ENCODE results near the gene RFT1.

The RFT1 gene

DNA sequence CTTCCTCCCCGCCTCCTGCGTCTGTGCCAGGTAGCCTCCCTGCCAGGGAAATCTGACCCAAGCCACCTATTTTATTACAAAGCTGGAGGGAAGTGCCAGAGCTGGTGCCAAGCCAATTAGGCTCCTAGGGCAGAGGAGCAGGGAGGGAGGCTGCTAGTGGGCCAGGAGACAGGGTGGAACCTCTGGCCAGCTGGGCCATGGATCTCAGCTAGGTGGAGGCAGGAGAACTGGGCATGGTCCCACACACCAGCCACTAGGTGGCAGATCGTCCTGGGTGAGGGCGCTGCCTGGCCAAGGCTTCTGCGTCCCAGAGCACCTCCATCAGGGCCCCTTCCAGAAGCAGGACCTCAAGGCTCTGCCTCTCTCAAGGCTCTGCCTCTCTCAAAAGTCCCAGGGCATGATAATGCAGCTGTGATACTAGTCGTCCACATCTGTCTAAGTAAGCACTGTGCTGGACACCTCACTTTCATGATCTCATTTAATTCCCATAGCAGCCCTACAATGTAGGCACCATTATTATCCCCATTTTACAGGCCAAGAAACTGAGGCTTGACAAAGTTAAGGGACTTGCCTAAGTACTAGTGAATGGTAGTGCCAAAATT, 4.5 kb upstream of the RFT1 start:
- no peak overlapping the region for H3K4me3 ChIP-seq (ENCODE audit: low read length)
- peak; percentile 42 for DNase-seq (ENCODE audit: low read depth, low spot score)

DNA sequence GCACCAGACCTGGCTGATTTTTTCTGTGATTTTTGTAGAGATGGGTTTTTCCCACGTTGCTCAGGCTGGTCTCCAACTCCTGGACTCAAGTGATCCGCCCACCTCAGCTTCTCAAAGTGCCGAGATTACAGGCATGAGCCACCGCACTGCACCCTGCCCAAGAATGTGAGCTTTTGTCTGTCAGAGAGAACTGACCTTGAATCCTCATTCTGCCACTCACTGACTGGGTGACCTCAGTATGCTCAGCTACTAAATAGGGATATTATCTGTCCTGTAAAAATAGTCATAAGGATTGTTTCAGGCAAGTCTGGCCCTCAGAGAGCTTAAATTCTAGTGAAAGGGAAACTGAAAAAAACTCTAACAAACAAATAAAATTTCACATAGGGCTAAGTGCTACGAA, 2.1 kb upstream of the RFT1 start:
- DNase-seq (ENCODE audit: low read depth, low spot score), result no peak
- no peak overlapping the region for H3K4me3 ChIP-seq (ENCODE audit: low read length)

DNA sequence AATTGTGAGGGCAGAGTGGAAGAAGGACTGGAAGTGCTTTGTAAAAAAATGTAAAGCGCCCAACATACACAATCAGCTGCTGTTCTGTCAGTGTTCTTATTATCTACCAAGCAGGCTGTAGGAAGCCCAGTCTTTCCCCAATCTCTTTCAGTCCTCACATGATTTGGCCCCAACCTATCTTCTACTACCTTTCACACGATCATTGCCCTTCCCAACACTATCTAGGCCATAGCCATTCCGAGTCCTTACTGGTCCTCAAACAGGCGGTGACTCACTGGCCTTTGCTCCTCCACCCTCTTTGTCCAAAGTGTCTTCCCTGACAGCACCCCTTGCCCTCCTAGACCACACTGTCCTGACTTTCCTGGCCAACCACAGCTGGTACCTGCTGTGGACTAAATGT, 861 bp upstream of the RFT1 start:
- H3K4me3 ChIP-seq (ENCODE audit: low read length), result peak overlapping the region; percentile 98
- DNase-seq (ENCODE audit: low read depth, low spot score), result no peak

DNA sequence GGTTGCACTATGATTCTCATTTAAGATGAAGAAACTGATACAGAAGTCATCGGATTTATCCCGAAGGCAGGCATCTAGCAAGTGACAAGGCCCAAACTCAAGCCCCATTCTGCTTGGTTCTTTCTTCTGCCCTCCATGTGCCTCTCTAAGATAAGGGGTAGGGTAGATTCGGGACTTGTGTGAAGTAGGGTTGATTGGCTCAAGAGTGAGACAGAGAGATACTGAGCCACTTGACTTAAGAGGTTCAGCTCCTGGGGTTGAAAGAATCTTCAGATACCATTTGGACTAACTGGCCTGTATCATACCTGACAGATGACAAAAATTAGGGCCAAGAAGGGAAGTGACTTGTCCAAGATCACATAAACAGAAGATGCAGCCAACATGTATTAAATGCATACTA, 891 bp downstream of the RFT1 start:
- DNase-seq (ENCODE audit: low read depth, low spot score), result no peak
- H3K4me3 ChIP-seq (ENCODE audit: low read length), result peak overlapping the region; percentile 98

DNA sequence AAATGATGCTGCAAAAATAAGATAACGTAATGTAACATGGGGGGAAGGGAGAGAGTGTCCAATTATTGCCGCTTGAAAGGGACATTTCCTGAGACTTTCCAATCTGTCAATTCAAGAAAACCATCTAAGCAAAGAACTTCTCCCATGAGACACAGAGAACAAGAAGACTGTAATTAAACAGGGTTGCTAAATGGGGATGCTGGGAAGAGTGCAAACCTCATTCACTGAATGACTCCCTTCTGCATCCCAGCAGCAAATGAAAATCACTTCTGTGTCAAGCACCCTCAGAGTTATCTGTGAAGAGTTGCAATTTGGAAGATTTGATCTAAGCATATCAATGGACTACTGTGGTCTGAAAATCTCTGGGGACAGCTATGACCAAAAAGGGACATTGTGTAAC, 3.6 kb downstream of the RFT1 start:
- DNase-seq (ENCODE audit: low read depth, low spot score), result no peak
- H3K4me3 ChIP-seq (ENCODE audit: low read length), result no peak overlapping the region

DNA sequence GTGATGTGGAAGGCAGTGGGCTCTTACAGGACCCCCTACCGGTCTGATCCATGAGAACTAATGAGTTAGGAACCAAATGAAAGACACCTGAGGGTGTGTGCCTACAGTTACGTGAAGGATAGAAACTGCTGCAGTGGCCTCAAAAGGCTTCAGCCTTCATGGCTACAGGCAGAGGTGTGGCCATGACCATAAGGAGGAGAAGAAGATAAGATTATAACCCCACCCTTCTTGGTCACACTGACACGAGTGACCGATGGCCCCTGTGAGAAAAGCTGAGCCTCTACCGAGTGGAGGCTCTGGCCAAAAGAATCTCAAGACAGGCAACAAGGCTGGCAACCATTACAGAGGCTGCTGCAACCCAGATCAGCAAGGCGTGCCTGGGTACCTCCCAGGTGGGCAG, 6.3 kb downstream of the RFT1 start:
- H3K4me3 ChIP-seq (ENCODE audit: low read length), result no peak overlapping the region
- no peak for DNase-seq (ENCODE audit: low read depth, low spot score)

DNA sequence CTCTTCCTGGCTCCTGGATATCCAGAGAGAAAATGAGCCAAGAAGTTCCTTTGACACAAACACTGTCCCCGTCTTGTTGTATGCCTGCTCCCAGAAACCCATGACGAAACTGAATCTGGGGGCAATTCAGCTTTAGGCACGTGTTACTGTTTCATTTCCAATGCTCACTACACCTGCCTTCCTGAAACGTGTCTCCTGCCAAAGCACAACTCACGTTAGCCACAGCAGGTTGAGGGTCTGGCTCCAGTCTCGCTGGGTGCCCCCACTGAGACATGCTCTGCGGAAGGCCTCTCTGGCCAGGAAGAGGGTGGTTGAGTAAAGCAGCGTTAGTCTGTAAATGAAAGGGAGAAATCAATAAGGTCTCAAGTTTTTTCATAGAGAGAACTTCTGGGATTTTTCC, 6.7 kb downstream of the RFT1 start:
- no peak overlapping the region for H3K4me3 ChIP-seq (ENCODE audit: low read length)
- DNase-seq (ENCODE audit: low read depth, low spot score), result no peak

DNA sequence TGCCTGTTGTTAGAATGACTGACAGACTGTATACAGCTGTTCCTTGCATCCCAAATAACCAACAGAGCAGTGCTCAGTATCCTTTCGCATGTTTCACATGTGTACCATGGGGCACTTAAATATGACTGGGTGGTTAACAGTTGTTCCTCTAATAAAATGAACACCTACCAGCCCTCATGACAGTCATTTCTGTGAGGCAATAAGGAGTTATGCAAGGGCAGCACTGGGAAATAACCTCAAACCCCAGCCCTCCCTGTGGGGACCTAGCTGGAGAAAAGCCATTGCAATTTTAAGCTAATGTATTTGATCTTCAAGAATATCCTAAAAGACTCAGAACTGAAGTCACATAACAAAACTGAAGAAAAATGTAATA, 7.3 kb downstream of the RFT1 start:
- no peak for DNase-seq (ENCODE audit: low read depth, low spot score)
- H3K4me3 ChIP-seq (ENCODE audit: low read length), result no peak overlapping the region

DNA sequence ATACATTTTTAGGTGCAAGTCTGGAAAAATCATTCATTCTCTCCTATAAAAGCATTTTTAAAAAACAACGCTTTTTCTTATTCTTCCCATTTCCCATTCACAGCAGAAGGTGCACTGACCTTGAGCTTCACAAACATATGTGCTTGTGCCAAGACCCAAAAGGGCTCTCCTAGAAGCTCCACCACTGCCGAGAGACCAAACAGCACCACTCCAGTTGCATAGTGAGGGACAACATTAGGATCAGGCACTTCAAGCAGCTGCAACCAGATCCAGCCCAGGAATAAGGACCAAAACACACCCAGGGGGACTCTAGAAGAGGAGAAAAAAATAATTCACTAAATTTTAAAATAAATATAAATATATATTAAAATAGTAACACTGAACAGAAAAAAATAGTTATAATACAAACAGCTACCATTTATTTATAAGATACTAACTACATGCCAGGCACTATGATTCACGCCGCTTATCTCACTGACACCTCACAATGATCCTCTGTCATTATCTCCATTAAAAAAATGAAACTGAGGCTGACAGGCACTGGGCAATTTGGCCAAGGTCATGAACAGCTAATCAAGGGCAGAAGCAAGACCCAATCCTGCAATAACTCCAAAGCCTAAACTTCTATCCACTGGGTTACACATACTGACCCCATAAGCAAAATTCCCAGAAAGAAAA, 7.8 kb downstream of the RFT1 start:
- DNase-seq (ENCODE audit: low read depth, low spot score), result no peak
- no peak overlapping the region for H3K4me3 ChIP-seq (ENCODE audit: low read length)

DNA sequence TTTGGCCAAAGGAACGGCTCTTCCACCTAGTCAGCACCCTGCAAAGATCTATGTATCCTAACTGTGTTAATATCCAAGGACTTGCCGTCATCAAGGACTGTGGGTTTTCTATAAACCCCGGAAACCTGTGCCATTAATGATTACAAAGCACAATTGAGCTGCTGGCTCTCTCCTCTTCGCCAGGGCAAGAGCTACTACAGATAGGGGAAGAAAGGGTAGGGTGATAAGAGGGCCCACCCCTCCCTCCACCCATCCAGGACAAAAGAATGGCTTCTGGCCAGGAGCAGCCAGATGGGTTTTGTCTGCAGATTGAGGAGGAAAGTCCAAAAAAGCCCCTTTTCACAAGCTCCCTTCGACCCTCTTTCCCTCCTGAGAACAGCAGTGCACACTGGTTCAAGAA, 9.9 kb downstream of the RFT1 start:
- DNase-seq (ENCODE audit: low read depth, low spot score), result no peak
- no peak overlapping the region for H3K4me3 ChIP-seq (ENCODE audit: low read length)

DNA sequence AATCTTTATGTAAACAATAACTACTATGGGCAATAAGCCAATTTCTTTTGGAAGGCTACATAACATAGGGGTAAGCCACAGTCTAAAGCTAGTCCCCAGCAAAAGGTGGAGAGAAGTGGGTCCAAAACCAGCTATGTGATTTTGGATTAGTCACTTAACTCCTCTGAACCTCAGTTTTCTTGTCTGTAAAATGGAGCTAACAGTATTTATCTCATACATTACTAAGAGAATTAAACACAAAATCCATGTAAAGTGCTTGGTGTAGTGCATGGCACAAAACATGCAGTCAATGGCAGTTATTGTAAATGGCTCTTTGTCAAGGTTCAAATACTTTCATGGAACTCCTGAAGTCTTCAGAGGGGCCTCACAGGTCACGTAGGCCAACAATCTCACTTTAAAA, 13.3 kb downstream of the RFT1 start:
- no peak overlapping the region for H3K4me3 ChIP-seq (ENCODE audit: low read length)
- no peak for DNase-seq (ENCODE audit: low read depth, low spot score)

DNA sequence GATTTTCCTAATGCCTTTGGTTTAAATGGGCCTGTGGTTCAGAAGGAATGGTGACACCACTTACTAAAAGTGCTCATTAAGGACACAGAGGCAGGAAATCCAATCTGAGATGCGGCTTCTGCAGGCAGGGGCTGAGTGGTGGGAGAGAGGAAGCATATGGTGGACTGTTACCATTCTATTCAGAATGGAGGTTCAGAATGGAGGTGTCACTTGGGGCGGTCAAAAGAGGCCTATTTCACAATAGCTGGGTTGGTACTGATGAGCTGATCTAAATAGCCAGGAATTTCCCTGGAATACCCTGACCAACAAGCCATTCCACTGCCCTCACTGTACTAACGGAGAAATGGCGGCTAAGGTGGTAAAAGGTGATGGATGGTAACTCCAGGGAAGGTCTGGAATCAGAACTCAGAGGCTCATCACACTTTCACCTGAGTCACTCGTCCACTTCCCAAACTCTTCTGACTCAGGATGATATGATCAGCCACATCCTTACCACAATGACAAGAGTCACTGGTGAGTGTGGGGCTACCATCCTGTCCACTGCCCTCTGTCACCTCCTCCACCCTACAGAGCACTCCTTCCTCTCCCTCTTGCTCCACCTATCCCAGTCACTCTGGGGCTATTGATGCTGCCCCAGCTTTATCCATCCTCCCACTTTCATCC, 15.7 kb downstream of the RFT1 start:
- H3K4me3 ChIP-seq (ENCODE audit: low read length), result no peak overlapping the region
- no peak for DNase-seq (ENCODE audit: low read depth, low spot score)

DNA sequence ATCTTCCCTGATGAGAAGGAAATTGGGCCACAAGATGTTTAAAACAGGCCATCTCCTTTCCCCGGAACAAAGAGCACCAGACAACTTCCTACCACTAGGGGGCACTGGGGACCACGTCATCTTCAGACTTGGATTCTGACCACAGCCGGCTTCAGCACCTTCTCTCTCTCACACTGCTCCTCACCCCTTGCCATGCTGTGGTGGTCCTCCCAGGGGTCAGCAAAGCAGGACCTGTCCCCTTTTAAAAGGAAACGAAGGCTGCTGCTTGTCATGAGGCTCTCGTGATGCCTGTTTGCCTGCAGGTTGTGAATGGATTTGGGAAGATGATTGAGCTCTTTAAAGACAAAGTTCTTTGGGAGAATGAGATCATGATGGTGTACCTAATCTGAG, 16.2 kb downstream of the RFT1 start:
- no peak overlapping the region for H3K4me3 ChIP-seq (ENCODE audit: low read length)
- peak; percentile 78 for DNase-seq (ENCODE audit: low read depth, low spot score)

DNA sequence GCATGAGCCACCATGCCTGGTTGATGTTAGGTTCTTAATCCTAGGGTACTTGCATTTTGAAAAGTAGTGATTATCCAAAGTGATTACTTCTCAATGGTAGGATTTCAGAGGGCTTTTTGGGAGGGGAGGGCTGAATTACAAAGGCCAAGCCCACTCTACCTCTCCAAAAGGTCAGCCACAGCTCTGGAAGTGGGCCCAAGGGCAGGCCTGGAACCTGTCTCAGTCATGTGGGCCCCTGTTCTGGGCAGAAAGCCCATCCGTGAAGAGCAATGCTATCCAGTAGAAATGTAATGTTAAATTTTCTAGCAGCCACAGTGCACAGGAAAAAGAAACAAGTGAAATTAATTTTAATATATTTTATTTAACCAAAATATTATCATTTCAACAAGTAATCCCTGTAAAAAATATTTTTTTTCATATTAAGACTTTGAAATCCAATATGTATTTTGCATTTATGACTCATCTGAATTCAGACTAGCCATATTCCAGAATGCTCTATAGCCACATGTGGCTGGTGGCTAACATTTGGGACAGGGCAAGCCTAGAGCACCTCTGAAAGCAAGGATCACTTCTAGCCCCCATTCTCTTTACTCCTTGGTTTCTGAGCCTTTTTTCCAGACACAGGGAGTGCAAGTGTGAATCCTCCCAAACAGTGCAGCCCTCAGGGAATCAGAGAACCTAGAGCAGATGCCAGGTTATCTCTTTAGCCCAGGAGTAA, 16.8 kb downstream of the RFT1 start:
- no peak overlapping the region for H3K4me3 ChIP-seq (ENCODE audit: low read length)
- no peak for DNase-seq (ENCODE audit: low read depth, low spot score)

DNA sequence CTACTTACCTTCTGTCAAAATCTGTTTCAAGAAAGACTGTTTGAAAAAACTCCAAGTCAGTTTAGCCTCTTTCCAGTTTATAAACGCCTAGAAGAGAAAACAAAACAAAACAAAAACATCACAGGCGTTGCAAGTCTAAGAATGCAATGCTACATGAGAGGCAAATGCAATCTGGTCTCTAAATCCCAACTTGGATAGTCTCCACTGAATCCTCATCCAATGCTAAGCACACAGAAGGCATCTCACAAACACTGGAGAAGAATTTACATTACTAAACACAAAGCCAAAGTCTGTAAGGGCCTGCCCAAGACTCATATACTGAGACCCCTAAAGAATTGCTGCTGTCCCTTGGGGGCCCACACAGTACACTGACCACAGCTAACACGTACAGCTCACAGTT, 18.4 kb downstream of the RFT1 start:
- H3K4me3 ChIP-seq (ENCODE audit: low read length), result no peak overlapping the region
- no peak for DNase-seq (ENCODE audit: low read depth, low spot score)

DNA sequence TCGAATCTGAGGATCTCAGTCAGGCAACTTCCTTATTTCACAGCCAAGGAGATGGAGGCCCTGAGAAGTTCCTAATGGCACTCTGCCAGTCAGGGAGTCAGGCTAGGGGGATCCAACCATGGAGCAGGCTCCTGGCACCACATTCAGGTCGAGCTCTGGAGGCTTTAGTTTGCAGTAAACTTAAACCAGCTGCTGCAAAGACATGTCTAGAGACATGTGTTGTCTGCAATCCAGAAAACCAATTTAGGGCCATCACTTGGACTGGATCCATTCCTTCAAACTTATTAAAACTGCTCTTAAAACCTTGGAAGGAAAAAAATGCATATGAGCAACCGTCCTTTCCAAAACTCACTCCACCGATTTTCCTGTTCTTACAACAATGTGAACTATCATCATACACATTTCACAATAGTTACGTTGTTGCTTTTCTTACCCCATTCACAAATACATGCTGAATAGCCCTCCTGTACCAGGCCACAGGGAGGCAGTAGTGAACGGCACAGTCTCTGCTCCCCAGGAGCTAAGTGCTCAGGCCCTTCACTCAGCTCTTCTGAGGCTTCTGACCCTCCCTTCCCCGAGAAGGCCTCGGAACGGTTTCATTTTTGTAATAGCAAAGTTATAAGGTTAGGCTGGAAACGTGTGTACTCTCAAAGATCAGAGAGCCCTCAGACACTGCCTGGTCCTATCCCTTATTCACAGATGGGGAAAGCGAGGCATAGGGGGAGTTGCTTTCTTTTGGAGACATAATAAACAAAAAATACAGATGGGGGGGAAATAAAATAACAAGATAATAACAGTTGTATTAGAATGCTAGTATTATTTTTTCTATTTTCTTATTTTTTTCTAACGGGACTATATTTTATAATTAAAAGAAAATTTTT, 20.1 kb downstream of the RFT1 start:
- peak; percentile 85 for DNase-seq (ENCODE audit: low read depth, low spot score)
- H3K4me3 ChIP-seq (ENCODE audit: low read length), result peak overlapping the region; percentile 13

DNA sequence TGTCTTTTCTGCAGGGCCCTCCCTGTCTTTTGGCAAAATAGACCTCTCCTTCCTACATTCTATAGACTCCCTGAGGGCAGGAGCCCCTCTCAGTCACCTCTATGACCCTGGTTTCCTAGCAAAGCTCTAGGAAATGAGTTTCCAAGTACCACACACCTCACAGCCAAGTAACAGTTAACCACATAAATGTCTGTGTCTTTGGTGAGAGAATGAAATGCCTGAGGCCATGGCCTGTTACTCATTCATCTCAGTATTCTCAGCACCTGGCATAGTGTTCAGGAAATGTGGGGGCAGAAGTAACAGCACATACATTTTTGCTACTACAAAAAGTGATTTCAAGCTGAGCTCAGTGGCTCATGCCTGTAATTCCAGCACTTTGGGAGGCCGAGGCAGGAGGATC, 21.0 kb downstream of the RFT1 start:
- peak overlapping the region; percentile 15; the same call in 1 of the 2 replicates for H3K4me3 ChIP-seq (ENCODE audit: low read length)
- peak; percentile 95 for DNase-seq (ENCODE audit: low read depth, low spot score)

DNA sequence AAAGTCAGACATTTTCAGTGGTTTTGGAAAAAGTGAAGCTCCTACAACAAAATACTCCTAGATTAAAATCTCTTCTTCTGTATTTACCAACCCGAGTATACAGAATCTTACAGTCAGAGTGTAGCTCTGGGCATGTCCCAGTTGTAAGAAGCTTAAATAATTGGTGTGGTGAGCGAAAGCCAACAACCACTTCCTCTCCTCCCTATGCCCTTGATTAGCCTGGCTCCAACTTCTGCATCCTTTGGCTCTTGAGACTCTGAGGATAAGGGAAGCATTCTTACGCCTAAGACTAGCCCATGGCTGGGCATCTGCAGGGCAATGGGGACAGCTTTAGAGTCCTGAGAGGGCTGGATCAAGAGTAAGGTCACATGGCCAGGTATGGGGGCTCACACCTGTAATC, 25.5 kb downstream of the RFT1 start:
- DNase-seq (ENCODE audit: low read depth, low spot score), result peak; percentile 71
- H3K4me3 ChIP-seq (ENCODE audit: low read length), result no peak overlapping the region

Measured in Jurkat, Clone E6-1 (cell line).